ENCODE results near the gene MGARP. TPM values are rescaled to one million over a fixed set of nuclear protein-coding genes. Genes with fewer than 3 reads are reported as not detected.

MGARP gene
- polyA plus RNA-seq, 1 donor (not counting 4 experiments of a cell fraction or from before 2014, with no cell fraction given): 0.94 TPM

DNA sequence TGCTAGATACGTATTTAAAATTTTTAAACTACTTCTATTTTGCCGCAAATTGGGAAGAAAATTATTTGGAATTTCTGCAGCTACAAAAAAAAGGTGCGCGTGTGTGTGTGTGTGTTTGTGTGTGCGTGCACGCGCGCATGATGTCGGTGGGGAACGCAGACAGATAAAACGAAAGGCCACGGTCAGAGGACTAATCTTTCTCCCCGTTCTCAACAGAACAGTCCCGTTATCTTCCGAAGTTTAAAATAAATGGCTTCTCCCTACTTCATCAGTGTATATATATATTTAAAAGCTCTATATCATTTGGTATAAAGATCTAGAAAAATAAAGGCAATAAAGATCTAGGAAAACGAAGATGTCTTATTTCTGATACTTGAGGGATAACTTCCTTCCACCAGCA lies 1.5 kb downstream of the MGARP start:
- H2AFZ ChIP-seq (ENCODE audit: control insufficient read depth, low read length): no peak overlapping the region
- no peak for DNase-seq (ENCODE audit: low read depth, low spot score)
- H3K9me3 ChIP-seq (ENCODE audit: control insufficient read depth, low read depth, low read length): no peaks in the 10 kb centered on the region
- dilution Hi-C loops (cut with MboI; ENCODE audit: extremely low pct_ligation_motif_present, low sequenced_read_pairs): no loop called here
- FAIRE-seq: no peak
- no peaks in the 10 kb centered on the region for H3K36me3 ChIP-seq (ENCODE audit: control insufficient read depth in 2 of 2, extremely low read depth in 1 of 2, insufficient read depth in 2 of 2, low read length in 2 of 2)
- H3K4me1 ChIP-seq (ENCODE audit: control insufficient read depth, extremely low read depth, insufficient read depth, low read length): no peaks in the 10 kb centered on the region
- H4K20me1 ChIP-seq (ENCODE audit: control insufficient read depth, extremely low read depth, insufficient read depth, low read length): no peaks in the 10 kb centered on the region
- H3K4me2 ChIP-seq (ENCODE audit: control insufficient read depth, extremely low read depth, insufficient read depth, low read depth, low read length): no peak overlapping the region
- H3K79me2 ChIP-seq (ENCODE audit: control insufficient read depth, insufficient read depth, low read length): no peaks in the 10 kb centered on the region
- H3K9me1 ChIP-seq (ENCODE audit: control insufficient read depth, extremely low read depth, insufficient read depth, low read length): no peaks in the 10 kb centered on the region
- H3K27ac ChIP-seq (ENCODE audit: control insufficient read depth, insufficient read depth, low read length): no peak overlapping the region
- peaks cover 8% of the 10 kb centered on the region for H3K27me3 ChIP-seq (ENCODE audit: control insufficient read depth, extremely low read depth, insufficient read depth, low read length)
- H3K4me3 ChIP-seq (ENCODE audit: control insufficient read depth in 2 of 3, extremely low read depth in 1 of 3, insufficient read depth in 2 of 3, low read depth in 1 of 3, low read length in 3 of 3): no peak overlapping the region
- TF ChIP-seq, protein P1, sequence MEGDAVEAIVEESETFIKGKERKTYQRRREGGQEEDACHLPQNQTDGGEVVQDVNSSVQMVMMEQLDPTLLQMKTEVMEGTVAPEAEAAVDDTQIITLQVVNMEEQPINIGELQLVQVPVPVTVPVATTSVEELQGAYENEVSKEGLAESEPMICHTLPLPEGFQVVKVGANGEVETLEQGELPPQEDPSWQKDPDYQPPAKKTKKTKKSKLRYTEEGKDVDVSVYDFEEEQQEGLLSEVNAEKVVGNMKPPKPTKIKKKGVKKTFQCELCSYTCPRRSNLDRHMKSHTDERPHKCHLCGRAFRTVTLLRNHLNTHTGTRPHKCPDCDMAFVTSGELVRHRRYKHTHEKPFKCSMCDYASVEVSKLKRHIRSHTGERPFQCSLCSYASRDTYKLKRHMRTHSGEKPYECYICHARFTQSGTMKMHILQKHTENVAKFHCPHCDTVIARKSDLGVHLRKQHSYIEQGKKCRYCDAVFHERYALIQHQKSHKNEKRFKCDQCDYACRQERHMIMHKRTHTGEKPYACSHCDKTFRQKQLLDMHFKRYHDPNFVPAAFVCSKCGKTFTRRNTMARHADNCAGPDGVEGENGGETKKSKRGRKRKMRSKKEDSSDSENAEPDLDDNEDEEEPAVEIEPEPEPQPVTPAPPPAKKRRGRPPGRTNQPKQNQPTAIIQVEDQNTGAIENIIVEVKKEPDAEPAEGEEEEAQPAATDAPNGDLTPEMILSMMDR (optimal IDR thresholded peaks at IDR 0.05 in 1 of 3, IDR thresholded peaks at IDR 0.05 in 1 of 3, conservative IDR thresholded peaks at IDR 0.05 in 1 of 3; ENCODE audit: extremely low read depth in 1 of 3, insufficient read depth in 2 of 3, low read length in 3 of 3): no peak
- no peak for TF ChIP-seq EZH2 (IDR thresholded peaks at IDR 0.05; ENCODE audit: low read length)
- H3K9ac ChIP-seq (ENCODE audit: control insufficient read depth, extremely low read depth, insufficient read depth, low read length): no peak overlapping the region

- DNase-seq (ENCODE audit: low read depth, low spot score): no peak
- Histone ChIP-seq H3K36me3 (ENCODE audit: control insufficient read depth in 2 of 2, extremely low read depth in 1 of 2, insufficient read depth in 2 of 2, low read length in 2 of 2) (no peaks in the 10 kb centered on the region), H3K9me1 (ENCODE audit: control insufficient read depth, extremely low read depth, insufficient read depth, low read length) (no peaks in the 10 kb centered on the region), H3K9ac (ENCODE audit: control insufficient read depth, extremely low read depth, insufficient read depth, low read length) (no peak overlapping the region), H3K4me2 (ENCODE audit: control insufficient read depth, extremely low read depth, insufficient read depth, low read depth, low read length) (no peak overlapping the region), H3K27me3 (ENCODE audit: control insufficient read depth, extremely low read depth, insufficient read depth, low read length) (peaks cover 8% of the 10 kb centered on the region), H4K20me1 (ENCODE audit: control insufficient read depth, extremely low read depth, insufficient read depth, low read length) (no peaks in the 10 kb centered on the region), H3K27ac (ENCODE audit: control insufficient read depth, insufficient read depth, low read length) (no peak overlapping the region), H3K4me3 (ENCODE audit: control insufficient read depth in 2 of 3, extremely low read depth in 1 of 3, insufficient read depth in 2 of 3, low read depth in 1 of 3, low read length in 3 of 3) (no peak overlapping the region), H3K79me2 (ENCODE audit: control insufficient read depth, insufficient read depth, low read length) (no peaks in the 10 kb centered on the region), H2AFZ (ENCODE audit: control insufficient read depth, low read length) (no peak overlapping the region), H3K9me3 (ENCODE audit: control insufficient read depth, low read depth, low read length) (no peaks in the 10 kb centered on the region), H3K4me1 (ENCODE audit: control insufficient read depth, extremely low read depth, insufficient read depth, low read length) (no peaks in the 10 kb centered on the region)
- TF ChIP-seq, protein P1 (optimal IDR thresholded peaks at IDR 0.05 in 1 of 3, IDR thresholded peaks at IDR 0.05 in 1 of 3, conservative IDR thresholded peaks at IDR 0.05 in 1 of 3; ENCODE audit: extremely low read depth in 1 of 3, insufficient read depth in 2 of 3, low read length in 3 of 3): no peak
- no peak for TF ChIP-seq EZH2 (IDR thresholded peaks at IDR 0.05; ENCODE audit: low read length)
- dilution Hi-C loops (cut with MboI; ENCODE audit: extremely low pct_ligation_motif_present, low sequenced_read_pairs): no loop called here
- no peak for FAIRE-seq
Measured at GRCh38 chr4:139275281-139275735, 4.7 kb downstream of the MGARP start.
